ENCODE measurements around the gene SYT17.

Gene SYT17

GRCh38 chr16:19308392-19308791 is 140.4 kb downstream of the SYT17 start:
- DNase-seq, result no peak

- DNase-seq, result no peak
These were observed 141.1 kb downstream of the SYT17 start for GRCh38 chr16:19309178-19309577.

GRCh38 chr16:19314718-19315425 is 146.8 kb downstream of the SYT17 start:
- no peak for DNase-seq

- DNase-seq, result no peak
These were observed 147.9 kb downstream of the SYT17 start for GRCh38 chr16:19315889-19316433.

GRCh38 chr16:19316846-19317245 is 148.8 kb downstream of the SYT17 start:
- DNase-seq, result no peak
